GM12878 (cell line): ENCODE data around the gene IREB2. TPM values are rescaled to one million over a fixed set of nuclear protein-coding genes. Genes with fewer than 3 reads are reported as not detected.

Experiments
- CREM ChIP-seq: IDR thresholded peaks from 2 replicates; pipeline ENCODE4 v1.6.1; 2014; ENCODE audit warnings: antibody characterized with exemption, low read depth
- HCFC1 ChIP-seq: fragments of 150-350 bp; IDR thresholded peaks from 2 replicates; pipeline ENCODE4 v1.6.1; 2014; ENCODE audit warnings: low read length
- HDAC6 ChIP-seq: fragments of 200-600 bp; sonication (generic); IDR thresholded peaks from one replicate; pipeline ENCODE4 v1.8.0; 2017; ENCODE audit warnings: antibody characterized with exemption; ENCODE audit not compliant: unreplicated experiment
- HDGF ChIP-seq: fragments of 450-650 bp; IDR thresholded peaks from 2 replicates; pipeline ENCODE4 v1.6.1; 2016; ENCODE audit warnings: antibody characterized with exemption
- IKZF1 ChIP-seq: fragments of 450-650 bp; conservative IDR thresholded peaks from 2 replicates; pipeline ENCODE4 v1.6.1; 2017; ENCODE audit warnings: antibody characterized with exemption, mild to moderate bottlenecking
- LARP7 ChIP-seq: fragments of 450-650 bp; IDR thresholded peaks from 2 replicates; pipeline ENCODE4 v1.6.1; 2017; ENCODE audit warnings: mild to moderate bottlenecking
- MEF2A ChIP-seq: IDR thresholded peaks from 2 replicates; pipeline ENCODE4 v1.6.1; 2011; ENCODE audit warnings: low read depth, mild to moderate bottlenecking, low read length, moderate library complexity; ENCODE audit not compliant: insufficient read depth
- NFXL1 ChIP-seq: fragments of 450-650 bp; IDR thresholded peaks from 2 replicates; pipeline ENCODE4 v1.6.1; 2017; ENCODE audit warnings: antibody characterized with exemption, mild to moderate bottlenecking, borderline replicate concordance
- NRF1 ChIP-seq: conservative IDR thresholded peaks from 2 replicates; pipeline ENCODE4 v1.6.1; 2011; ENCODE audit warnings: mild to moderate bottlenecking, low read depth, low read length, improper control_type of control experiment
- POLR2A ChIP-seq: IDR thresholded peaks from 2 replicates; pipeline ENCODE4 v1.6.1; 2011; ENCODE audit warnings: low read depth, mild to moderate bottlenecking, low read length
- RAD51 ChIP-seq: fragments of 450-650 bp; IDR thresholded peaks from 2 replicates; pipeline ENCODE4 v1.6.1; 2016; ENCODE audit warnings: moderate library complexity, mild to moderate bottlenecking, inconsistent platforms
- RBBP5 ChIP-seq: fragments of 200-600 bp; sonication (generic); conservative IDR thresholded peaks from 2 replicates; pipeline ENCODE4 v1.6.1; 2016
- SIN3A ChIP-seq: IDR thresholded peaks from 2 replicates; pipeline ENCODE4 v1.6.1; 2012; ENCODE audit warnings: low read depth, low read length, improper control_type of control experiment
- SMC3 ChIP-seq: IDR thresholded peaks from 2 replicates; pipeline ENCODE4 v1.6.1; 2011; ENCODE audit warnings: low read length, improper control_type of control experiment, borderline replicate concordance
- TARDBP ChIP-seq: IDR thresholded peaks from 2 replicates; pipeline ENCODE4 v1.6.1; 2016; ENCODE audit warnings: borderline replicate concordance
- ZNF217 ChIP-seq: fragments of 450-650 bp; IDR thresholded peaks from 2 replicates; pipeline ENCODE4 v1.6.1; 2017; ENCODE audit warnings: antibody characterized with exemption, mild to moderate bottlenecking
- polyA plus RNA-seq, 11 experiments: library from polyadenylated mRNA; depleted of rRNA in 4 of 11; unstranded in 6 of 11; stranded (reverse) in 5 of 11; fragments of >200 nt; fragmentation: Nextera tagmentation in 4 of 11; fragmentation: Illumina TruSeq in 1 of 11; extraction: Ambion mirVana in 4 of 11; extraction: Trizol in 1 of 11; gene quantifications; 1 replicate in 1 of 11; 2 replicates in 10 of 11; pipeline versions ENCODE4 v1.2.1 to v1.2.3, GENCODE V29; 2011 to 2016; ENCODE audit warnings: inconsistent platforms in 2 of 11, missing spikeins in 2 of 11, low read depth in 1 of 11
- total RNA-seq, 4 experiments: library from RNA; depleted of rRNA in 3 of 4; stranded (reverse); fragments of >200 nt in 3 of 4; fragmentation: Illumina TruSeq in 1 of 4; extraction: Trizol in 1 of 4; gene quantifications; 2 replicates each; pipeline versions ENCODE4 v1.2.1 to v1.2.3, GENCODE V29; 2013 to 2021
- TF ChIP-seq, protein P1 (sequence below): fragments of 450-650 bp; formaldehyde crosslinking; IDR thresholded peaks from 2 replicates; pipeline ENCODE4 v1.4.0; 2020; ENCODE audit warnings: mild to moderate bottlenecking, moderate library complexity
- TF ChIP-seq, protein P2 (sequence below), 3 experiments: IDR thresholded peaks in 2 of 3; conservative IDR thresholded peaks in 1 of 3; 2 replicates each; pipeline ENCODE4 v1.5.1; 2011; ENCODE audit warnings: low read depth in 3 of 3, low read length in 3 of 3, mild to moderate bottlenecking in 3 of 3, control low read depth in 2 of 3, moderate library complexity in 2 of 3, inconsistent platforms in 1 of 3, mixed read lengths in 1 of 3; ENCODE audit not compliant: control insufficient read depth in 2 of 3, insufficient read depth in 1 of 3; ENCODE audit errors: extremely low read depth in 1 of 3
- TF ChIP-seq, protein P3 (sequence below): fragments of 450-650 bp; IDR thresholded peaks from 2 replicates; pipeline ENCODE4 v1.6.1; 2016; ENCODE audit warnings: mild to moderate bottlenecking
- TF ChIP-seq, protein P4 (sequence below): fragments of 450-650 bp; conservative IDR thresholded peaks from 2 replicates; pipeline ENCODE4 v1.6.1; 2017; ENCODE audit warnings: mild to moderate bottlenecking, moderate library complexity

The IREB2 gene
- total and polyA plus RNA-seq, 10 of the 15 experiments (the other 5 are each of a cell fraction or from before 2014, with no cell fraction given), result 13.0 to 52.4 (median 24.4) TPM

DNA sequence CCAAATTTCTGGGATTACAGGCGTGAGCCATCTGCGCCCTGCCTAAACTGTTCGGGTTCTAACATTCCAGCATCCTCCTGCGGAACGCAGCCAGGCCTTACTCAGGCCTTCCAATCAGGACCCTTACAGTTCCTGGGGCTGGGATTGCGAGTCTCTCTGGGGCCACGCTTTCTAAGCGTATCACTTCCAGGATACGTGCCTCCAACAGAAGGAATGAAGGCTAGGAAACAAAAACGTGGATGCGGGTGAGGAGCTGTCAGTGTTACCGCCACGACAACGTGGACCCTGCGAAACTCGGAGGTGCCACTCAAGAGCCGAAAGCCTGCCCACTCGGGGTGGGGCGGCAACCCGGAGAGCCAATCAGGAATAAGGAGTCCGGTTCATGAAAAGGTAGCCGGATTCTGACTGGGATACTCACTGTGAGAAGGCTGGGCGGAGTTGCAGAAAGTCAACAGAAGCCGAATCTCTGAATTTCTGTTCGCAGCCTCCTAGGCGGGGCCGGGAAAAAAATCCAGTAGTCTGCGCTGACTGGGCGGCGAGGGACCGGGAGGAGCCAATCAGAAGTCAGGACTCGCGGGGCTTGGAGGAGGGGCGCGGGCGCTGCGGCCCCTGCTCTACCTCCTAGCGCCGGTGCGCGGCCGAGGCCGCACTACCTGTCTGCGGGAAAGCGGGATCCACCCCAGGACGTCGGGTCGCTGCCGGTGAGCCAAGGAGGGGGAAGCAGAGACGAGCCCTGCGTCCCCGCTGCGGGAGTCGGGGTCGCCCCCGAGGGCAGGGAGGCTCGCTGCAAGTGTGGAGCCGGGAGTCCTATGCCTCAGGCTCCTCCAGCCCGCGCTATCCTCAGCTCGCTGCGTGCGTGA is 69.2 kb downstream of the IREB2 start, which contains the start of gene HYKK (continued):
- TF ChIP-seq, protein P1, sequence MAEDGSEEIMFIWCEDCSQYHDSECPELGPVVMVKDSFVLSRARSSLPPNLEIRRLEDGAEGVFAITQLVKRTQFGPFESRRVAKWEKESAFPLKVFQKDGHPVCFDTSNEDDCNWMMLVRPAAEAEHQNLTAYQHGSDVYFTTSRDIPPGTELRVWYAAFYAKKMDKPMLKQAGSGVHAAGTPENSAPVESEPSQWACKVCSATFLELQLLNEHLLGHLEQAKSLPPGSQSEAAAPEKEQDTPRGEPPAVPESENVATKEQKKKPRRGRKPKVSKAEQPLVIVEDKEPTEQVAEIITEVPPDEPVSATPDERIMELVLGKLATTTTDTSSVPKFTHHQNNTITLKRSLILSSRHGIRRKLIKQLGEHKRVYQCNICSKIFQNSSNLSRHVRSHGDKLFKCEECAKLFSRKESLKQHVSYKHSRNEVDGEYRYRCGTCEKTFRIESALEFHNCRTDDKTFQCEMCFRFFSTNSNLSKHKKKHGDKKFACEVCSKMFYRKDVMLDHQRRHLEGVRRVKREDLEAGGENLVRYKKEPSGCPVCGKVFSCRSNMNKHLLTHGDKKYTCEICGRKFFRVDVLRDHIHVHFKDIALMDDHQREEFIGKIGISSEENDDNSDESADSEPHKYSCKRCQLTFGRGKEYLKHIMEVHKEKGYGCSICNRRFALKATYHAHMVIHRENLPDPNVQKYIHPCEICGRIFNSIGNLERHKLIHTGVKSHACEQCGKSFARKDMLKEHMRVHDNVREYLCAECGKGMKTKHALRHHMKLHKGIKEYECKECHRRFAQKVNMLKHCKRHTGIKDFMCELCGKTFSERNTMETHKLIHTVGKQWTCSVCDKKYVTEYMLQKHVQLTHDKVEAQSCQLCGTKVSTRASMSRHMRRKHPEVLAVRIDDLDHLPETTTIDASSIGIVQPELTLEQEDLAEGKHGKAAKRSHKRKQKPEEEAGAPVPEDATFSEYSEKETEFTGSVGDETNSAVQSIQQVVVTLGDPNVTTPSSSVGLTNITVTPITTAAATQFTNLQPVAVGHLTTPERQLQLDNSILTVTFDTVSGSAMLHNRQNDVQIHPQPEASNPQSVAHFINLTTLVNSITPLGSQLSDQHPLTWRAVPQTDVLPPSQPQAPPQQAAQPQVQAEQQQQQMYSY (CRISPR knock-in tag), result no peak
- TF ChIP-seq CREM, result no peak
- no peak for TF ChIP-seq NFXL1
- TF ChIP-seq RBBP5, result no peak
- TF ChIP-seq LARP7, result peak; percentile 53; the same call in 1 of the 2 replicates
- TF ChIP-seq, protein P2, sequence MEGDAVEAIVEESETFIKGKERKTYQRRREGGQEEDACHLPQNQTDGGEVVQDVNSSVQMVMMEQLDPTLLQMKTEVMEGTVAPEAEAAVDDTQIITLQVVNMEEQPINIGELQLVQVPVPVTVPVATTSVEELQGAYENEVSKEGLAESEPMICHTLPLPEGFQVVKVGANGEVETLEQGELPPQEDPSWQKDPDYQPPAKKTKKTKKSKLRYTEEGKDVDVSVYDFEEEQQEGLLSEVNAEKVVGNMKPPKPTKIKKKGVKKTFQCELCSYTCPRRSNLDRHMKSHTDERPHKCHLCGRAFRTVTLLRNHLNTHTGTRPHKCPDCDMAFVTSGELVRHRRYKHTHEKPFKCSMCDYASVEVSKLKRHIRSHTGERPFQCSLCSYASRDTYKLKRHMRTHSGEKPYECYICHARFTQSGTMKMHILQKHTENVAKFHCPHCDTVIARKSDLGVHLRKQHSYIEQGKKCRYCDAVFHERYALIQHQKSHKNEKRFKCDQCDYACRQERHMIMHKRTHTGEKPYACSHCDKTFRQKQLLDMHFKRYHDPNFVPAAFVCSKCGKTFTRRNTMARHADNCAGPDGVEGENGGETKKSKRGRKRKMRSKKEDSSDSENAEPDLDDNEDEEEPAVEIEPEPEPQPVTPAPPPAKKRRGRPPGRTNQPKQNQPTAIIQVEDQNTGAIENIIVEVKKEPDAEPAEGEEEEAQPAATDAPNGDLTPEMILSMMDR (IDR thresholded peaks at IDR 0.05 in 2 of 3, conservative IDR thresholded peaks at IDR 0.05 in 1 of 3; ENCODE audit: control insufficient read depth in 2 of 3, extremely low read depth in 1 of 3, insufficient read depth in 1 of 3, low read depth in 3 of 3, low read length in 3 of 3), result peak in 1 of 3 experiments; percentile 18; a peak in 1 of 6 replicates
- no peak for TF ChIP-seq SIN3A
- TF ChIP-seq, protein P3, sequence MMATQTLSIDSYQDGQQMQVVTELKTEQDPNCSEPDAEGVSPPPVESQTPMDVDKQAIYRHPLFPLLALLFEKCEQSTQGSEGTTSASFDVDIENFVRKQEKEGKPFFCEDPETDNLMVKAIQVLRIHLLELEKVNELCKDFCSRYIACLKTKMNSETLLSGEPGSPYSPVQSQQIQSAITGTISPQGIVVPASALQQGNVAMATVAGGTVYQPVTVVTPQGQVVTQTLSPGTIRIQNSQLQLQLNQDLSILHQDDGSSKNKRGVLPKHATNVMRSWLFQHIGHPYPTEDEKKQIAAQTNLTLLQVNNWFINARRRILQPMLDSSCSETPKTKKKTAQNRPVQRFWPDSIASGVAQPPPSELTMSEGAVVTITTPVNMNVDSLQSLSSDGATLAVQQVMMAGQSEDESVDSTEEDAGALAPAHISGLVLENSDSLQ, result peak; percentile 97
- TF ChIP-seq TARDBP, result no peak
- no peak for TF ChIP-seq HCFC1
- TF ChIP-seq POLR2A, result peak; percentile 39; the same call in 1 of the 2 replicates
- TF ChIP-seq HDGF, result no peak
- no peak for TF ChIP-seq SMC3
- peak; percentile 50; the same call in 1 of the 2 replicates for TF ChIP-seq IKZF1
- no peak for TF ChIP-seq ZNF217
- no peak for TF ChIP-seq RAD51
- TF ChIP-seq, protein P4, sequence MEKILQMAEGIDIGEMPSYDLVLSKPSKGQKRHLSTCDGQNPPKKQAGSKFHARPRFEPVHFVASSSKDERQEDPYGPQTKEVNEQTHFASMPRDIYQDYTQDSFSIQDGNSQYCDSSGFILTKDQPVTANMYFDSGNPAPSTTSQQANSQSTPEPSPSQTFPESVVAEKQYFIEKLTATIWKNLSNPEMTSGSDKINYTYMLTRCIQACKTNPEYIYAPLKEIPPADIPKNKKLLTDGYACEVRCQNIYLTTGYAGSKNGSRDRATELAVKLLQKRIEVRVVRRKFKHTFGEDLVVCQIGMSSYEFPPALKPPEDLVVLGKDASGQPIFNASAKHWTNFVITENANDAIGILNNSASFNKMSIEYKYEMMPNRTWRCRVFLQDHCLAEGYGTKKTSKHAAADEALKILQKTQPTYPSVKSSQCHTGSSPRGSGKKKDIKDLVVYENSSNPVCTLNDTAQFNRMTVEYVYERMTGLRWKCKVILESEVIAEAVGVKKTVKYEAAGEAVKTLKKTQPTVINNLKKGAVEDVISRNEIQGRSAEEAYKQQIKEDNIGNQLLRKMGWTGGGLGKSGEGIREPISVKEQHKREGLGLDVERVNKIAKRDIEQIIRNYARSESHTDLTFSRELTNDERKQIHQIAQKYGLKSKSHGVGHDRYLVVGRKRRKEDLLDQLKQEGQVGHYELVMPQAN, result no peak
- TF ChIP-seq HDAC6, result no peak
- no peak for TF ChIP-seq MEF2A
- TF ChIP-seq NRF1, result no peak
